NT2/D1 (cell line): ENCODE data around the gene FER1L5.

ENCODE experiments used
- YY1 ChIP-seq: IDR thresholded peaks from 2 replicates; pipeline ENCODE4 v1.6.1; 2011; ENCODE audit not compliant: insufficient read length, insufficient read depth
- ZNF274 ChIP-seq: IDR thresholded peaks from 2 replicates; pipeline ENCODE4 v1.6.1; 2011; ENCODE audit warnings: mild to moderate bottlenecking, low read depth, low read length

- no peak for TF ChIP-seq ZNF274
- no peak for TF ChIP-seq YY1
Measured at GRCh38 chr2:96687266-96687665, 44.7 kb downstream of the FER1L5 start.
